Liver (tissue), 3 donors: Measurements from ENCODE around the gene MEGF6.

Experiments used
- JUND ChIP-seq, 2 donors: IDR thresholded peaks; 2 replicates each; pipeline ENCODE4 v1.6.1; 2016; ENCODE audit warnings: antibody characterized with exemption in 2 of 2
- YY1 ChIP-seq: IDR thresholded peaks from 2 replicates; pipeline ENCODE4 v1.6.1; 2016; ENCODE audit warnings: antibody characterized with exemption, mild to moderate bottlenecking
- TF ChIP-seq, protein P1 (sequence below): fragments of 150-350 bp; IDR thresholded peaks from 2 replicates; pipeline ENCODE4 v1.5.1; 2017; ENCODE audit warnings: improper control_type of control experiment, low read depth, low read length; ENCODE audit not compliant: missing input control
- donor health status: healthy.
- donor health status: healthy.

DNA sequence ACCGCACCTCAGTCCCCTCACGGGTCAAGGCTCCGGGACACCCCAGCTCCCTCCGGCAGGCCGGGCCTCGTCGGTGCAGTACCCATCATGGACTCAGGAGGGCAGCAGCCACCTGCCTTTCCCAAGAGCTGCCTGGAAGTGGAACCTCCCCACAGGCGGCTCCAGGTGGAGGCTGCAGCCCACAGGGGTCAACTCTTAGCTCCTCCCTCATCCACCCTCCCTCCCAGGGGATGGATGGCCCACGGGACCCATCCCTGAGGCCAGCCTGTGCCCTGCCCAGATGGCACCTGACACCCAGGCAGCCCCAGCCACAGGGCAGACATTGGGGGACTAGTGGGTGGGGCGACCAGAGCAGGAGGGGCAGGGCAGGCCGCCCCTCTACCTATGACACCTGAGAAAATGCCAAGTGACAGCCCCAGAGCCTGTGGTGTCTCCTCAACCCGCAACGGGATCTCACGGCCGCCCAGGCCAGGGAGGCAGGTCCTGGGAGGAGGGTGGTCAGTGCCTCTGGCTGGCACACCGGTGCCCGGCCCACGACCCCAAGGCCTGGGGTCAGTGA is 158.0 kb downstream of the MEGF6 start:
- TF ChIP-seq JUND (IDR thresholded peaks at IDR 0.05) (no peak), YY1 (no peak)
- TF ChIP-seq, protein P1, sequence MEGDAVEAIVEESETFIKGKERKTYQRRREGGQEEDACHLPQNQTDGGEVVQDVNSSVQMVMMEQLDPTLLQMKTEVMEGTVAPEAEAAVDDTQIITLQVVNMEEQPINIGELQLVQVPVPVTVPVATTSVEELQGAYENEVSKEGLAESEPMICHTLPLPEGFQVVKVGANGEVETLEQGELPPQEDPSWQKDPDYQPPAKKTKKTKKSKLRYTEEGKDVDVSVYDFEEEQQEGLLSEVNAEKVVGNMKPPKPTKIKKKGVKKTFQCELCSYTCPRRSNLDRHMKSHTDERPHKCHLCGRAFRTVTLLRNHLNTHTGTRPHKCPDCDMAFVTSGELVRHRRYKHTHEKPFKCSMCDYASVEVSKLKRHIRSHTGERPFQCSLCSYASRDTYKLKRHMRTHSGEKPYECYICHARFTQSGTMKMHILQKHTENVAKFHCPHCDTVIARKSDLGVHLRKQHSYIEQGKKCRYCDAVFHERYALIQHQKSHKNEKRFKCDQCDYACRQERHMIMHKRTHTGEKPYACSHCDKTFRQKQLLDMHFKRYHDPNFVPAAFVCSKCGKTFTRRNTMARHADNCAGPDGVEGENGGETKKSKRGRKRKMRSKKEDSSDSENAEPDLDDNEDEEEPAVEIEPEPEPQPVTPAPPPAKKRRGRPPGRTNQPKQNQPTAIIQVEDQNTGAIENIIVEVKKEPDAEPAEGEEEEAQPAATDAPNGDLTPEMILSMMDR: peak; percentile 95
